ENCODE measurements around the gene APLF.
A peak's percentile ranks its signal among the peaks of the same experiment; 100 is the strongest.
"Not testable (repeated sequence)": the region's sequence is repeated elsewhere in the genome, so short reads cannot be mapped to it uniquely, and the experiment has no call there.

Gene APLF

DNA sequence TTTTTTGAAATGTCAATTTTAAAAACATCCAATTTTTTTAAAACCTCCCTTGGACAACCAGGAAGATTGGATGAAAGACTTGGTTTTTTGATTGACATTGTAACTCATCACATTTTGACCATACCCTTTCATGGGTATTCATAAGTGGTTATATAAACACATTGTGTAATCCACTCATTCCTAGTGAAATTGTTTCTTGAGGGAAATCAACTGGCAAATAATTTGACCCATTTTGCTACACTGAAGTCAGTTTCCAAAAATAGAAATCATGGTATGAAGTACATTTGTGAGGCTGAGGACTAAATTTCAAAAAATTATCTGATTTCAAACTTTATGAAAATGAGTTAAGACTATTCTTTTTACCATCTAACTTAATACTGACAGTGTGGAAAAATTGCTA lies 31.8 kb upstream of the APLF start:
- Histone ChIP-seq H3K36me3 (peaks cover 0 to 8% (median 0%) of the 10 kb centered on the region in 11 experiments; a peak in 1 of 22 replicates), H3K4me1 (peaks cover 19 to 36% (median 27%) of the 10 kb centered on the region in 10 experiments), H3K4me2 (no peak overlapping the region), H3K4me3 (no peak overlapping the region), H4K20me1 (no peaks in the 10 kb centered on the region), H3K9me3 (replicated peaks in 1 of 11) (peaks cover 21 to 37% (median 25%) of the 10 kb centered on the region in 11 experiments), H3K27me3 (no peaks in the 10 kb centered on the region), H3K9ac (no peak overlapping the region), H3K27ac (no peak overlapping the region)
- TF ChIP-seq Cebpa-rat (IDR thresholded peaks at IDR 0.05), result no peak

DNA sequence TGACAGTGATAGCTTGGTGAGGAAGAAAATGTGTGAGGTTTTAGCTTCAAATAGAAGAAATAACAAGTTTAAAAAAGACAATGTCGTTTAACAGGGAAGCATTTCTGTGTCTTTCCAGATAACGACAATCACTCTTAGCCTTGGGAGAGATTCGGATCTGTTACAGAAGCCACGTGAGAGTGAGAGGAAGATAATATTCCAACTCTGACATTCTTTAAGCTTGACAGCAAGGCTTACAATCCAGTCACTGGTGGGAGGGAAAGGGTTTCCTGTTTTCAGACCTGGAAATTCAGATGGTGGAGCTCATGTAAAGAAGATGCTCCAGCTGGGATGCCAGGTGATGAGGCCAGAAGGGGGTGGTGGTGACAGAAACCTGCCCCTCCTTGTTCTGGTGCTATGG lies 31.1 kb upstream of the APLF start:
- Histone ChIP-seq H3K4me2 (no peak overlapping the region), H3K27me3 (no peaks in the 10 kb centered on the region), H4K20me1 (no peaks in the 10 kb centered on the region), H3K4me3 (no peak overlapping the region), H3K36me3 (peaks cover 0 to 8% (median 0%) of the 10 kb centered on the region in 11 experiments; a peak in 1 of 22 replicates), H3K4me1 (peaks cover 26 to 42% (median 34%) of the 10 kb centered on the region in 10 experiments), H3K9me3 (replicated peaks in 1 of 11) (peaks cover 21 to 33% (median 24%) of the 10 kb centered on the region in 11 experiments), H3K9ac (no peak overlapping the region), H3K27ac (peak overlapping the region in 2 of 11 experiments; percentile 1 to 3; a peak in 1 of 22 replicates)
- TF ChIP-seq Cebpa-rat (IDR thresholded peaks at IDR 0.05), result no peak

DNA sequence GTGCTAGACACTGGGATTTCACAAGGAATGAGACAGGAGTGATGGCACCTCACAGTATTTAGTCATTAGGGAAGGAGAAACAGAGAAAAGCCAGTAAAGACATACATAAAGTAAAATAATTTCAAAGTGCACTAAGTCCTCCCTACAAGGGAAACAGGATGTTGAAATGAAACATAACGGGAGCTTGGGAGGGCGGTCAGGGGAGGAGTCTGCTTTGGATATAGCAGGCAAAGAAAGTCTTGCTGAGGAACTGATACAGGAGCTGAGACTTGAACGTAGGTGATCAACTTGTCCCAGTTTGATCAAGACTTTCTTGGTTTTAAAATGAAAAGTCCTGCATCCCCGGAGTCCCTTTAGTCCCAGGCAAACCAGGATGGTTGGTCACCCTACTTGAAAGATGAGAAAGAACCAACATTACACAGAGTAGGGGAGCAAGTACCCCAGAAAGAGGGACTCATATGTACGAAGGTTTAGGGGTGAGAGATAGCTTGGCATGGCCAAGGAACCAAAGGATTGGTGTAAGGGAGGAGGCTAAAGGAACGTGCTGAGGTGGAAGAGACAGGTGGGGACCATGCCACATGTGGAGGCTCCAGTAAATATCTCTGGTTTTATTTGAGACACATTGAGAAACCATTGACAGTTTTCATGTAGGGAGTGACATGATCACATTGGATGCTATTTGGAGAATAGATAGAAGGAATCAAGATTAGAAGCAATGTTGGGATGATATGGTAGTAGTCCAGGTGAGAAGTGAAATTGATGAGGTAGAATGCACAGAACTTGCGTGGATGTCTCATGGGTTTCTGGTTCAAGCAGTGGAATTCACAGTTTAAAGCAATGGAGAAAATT lies 28.7 kb upstream of the APLF start:
- Histone ChIP-seq H4K20me1 (no peaks in the 10 kb centered on the region), H3K4me2 (peak overlapping the region; percentile 30 to 82 (median 56)), H3K4me1 (peaks cover 33 to 46% (median 37%) of the 10 kb centered on the region in 10 experiments), H3K27me3 (no peaks in the 10 kb centered on the region), H3K9ac (peak overlapping the region in 3 of 11 experiments; percentile 21 to 45 (median 22); a peak in 4 of 22 replicates), H3K4me3 (no peak overlapping the region), H3K9me3 (replicated peaks in 1 of 11) (peaks cover 0 to 9% (median 1%) of the 10 kb centered on the region in 11 experiments; a peak in 16 of 22 replicates), H3K36me3 (no peaks in the 10 kb centered on the region), H3K27ac (peak overlapping the region in 8 of 11 experiments; percentile 0 to 54 (median 20); a peak in 12 of 22 replicates)
- no peak for TF ChIP-seq Cebpa-rat (IDR thresholded peaks at IDR 0.05)

DNA sequence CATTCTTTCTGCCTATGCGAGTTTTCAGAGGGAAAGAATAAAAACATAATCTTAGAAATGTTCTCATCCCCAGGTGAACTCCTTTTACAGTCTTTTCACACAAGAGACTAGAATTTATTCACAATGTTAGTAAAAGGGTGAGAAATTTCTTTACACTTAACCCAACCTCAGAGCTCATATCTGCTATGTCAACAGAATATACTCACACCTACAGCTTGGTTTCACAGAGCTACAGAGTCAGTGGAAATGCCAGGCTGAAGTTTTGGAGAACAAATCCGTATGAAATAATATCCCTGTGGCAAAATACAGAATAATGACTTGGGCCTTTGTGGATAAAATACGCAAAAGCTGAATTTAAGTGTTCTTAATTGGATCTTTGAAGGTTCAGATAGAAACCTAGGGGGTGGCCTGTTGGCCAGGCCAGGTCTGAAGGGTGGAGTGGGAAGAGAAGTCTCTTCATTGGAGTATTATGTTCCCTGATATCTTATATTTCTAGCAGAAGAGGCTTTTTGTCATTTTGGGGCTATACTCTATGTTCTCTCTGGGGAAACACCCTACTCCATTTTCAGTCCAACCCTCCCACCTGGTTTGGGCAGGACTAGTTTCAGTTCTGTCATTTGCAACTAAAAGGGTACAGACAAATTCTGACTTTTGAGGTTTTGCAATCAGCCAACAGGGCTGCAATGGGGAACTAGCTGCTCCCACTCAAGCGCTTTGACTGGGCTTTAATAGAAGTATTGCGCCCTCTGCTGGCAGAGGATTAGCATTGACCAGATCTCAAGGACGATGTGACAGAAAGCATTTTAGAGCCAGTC lies 26.0 kb upstream of the APLF start:
- Histone ChIP-seq H3K9me3 (replicated peaks in 1 of 11) (no peaks in the 10 kb centered on the region), H3K4me1 (peaks cover 30 to 44% (median 35%) of the 10 kb centered on the region in 10 experiments), H3K4me3 (0 out of 20 replicates have a peak overlapping the region, but pooled peaks of 1 of the 10 experiments have one; percentile 6), H3K27ac (peak overlapping the region in 10 of 11 experiments; percentile 27 to 83 (median 76); a peak in 19 of 22 replicates), H4K20me1 (no peaks in the 10 kb centered on the region), H3K36me3 (no peaks in the 10 kb centered on the region), H3K27me3 (no peaks in the 10 kb centered on the region), H3K9ac (peak overlapping the region in 9 of 11 experiments; percentile 34 to 62 (median 54); a peak in 16 of 22 replicates), H3K4me2 (peak overlapping the region; percentile 39 to 82 (median 67))
- peak; percentile 66 to 98 (median 91); a peak in 20 of 22 replicates for TF ChIP-seq Cebpa-rat (IDR thresholded peaks at IDR 0.05)

DNA sequence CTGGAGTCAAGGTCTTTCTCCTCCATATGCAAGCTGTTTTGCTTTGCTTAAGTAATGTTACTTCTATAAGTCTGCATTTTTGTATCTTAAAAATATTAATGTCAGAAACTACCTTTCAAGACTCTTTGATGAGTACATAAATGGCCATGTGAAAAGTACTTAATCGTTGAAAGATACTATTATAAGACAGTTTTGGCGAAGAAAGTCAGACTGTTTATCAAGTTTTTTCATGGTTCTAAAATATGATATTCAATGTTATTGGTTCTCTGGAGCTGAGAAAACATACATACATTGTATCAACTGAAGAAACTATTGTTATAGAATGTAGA lies 25.4 kb upstream of the APLF start:
- Histone ChIP-seq H3K4me2 (peak overlapping the region in 1 of 11 experiments; percentile 76; a peak in 3 of 22 replicates), H3K9ac (peak overlapping the region in 1 of 11 experiments; percentile 56; a peak in 2 of 22 replicates), H3K4me1 (peaks cover 30 to 38% (median 34%) of the 10 kb centered on the region in 10 experiments), H3K27ac (peak overlapping the region in 6 of 11 experiments; percentile 16 to 83 (median 76); a peak in 7 of 22 replicates), H3K4me3 (no peak overlapping the region), H3K36me3 (no peaks in the 10 kb centered on the region), H3K9me3 (replicated peaks in 1 of 11) (peaks cover 0 to 2% (median 1%) of the 10 kb centered on the region in 11 experiments; a peak in 16 of 22 replicates), H3K27me3 (no peaks in the 10 kb centered on the region), H4K20me1 (no peaks in the 10 kb centered on the region)
- peak in 2 of 11 experiments; percentile 4 to 6; a peak in 1 of 22 replicates for TF ChIP-seq Cebpa-rat (IDR thresholded peaks at IDR 0.05)

DNA sequence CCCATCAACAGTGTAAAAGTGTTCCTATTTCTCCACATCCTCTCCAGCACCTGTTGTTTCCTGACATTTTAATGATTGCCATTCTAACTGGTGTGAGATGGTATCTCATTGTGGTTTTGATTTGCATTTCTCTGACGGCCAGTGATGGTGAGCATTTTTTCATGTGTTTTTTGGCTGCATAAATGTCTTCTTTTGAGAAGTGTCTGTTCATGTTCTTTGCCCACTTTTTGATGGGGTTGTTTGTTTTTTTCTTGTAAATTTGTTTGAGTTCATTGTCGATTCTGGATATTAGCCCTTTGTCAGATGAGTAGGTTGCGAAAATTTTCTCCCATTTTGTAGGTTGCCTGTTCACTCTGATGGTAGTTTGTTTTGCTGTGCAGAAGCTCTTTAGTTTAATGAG lies 21.0 kb upstream of the APLF start:
- H3K4me3 ChIP-seq, H3K4me1 ChIP-seq, H3K9ac ChIP-seq, H3K27ac ChIP-seq, H3K4me2 ChIP-seq, H4K20me1 ChIP-seq, H3K27me3 ChIP-seq, H3K36me3 ChIP-seq: not testable (repeated sequence)
- H3K9me3 ChIP-seq (replicated peaks in 1 of 11), result peaks cover 20 to 25% (median 24%) of the 10 kb centered on the region in 11 experiments

DNA sequence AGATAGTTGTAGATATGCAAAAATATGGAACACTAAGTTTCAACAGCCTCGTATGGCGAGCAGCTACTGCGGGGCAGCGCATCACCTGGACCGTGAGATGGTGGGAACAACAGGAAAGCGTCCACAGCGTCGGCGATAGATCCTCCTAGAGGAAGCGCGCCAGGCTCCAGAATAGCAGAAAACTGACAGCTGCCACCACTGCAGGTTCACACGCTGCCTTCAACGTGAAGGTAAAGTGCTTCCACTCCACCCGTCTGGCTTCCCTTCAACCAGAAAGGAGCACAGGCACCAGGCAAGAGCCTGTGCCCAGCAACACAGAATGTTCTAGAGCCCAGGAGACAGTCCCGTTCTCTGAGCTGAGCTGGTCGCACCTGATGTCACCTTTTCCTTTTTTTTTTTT lies 20.3 kb upstream of the APLF start:
- H3K27ac ChIP-seq, result no peak overlapping the region
- no peak for TF ChIP-seq Cebpa-rat (IDR thresholded peaks at IDR 0.05)
- H3K4me3 ChIP-seq, result no peak overlapping the region
- no peaks in the 10 kb centered on the region; a peak in 2 of 20 replicates for H3K4me1 ChIP-seq
- no peaks in the 10 kb centered on the region for H3K27me3 ChIP-seq
- H3K36me3 ChIP-seq, result no peaks in the 10 kb centered on the region
- H3K4me2 ChIP-seq, result no peak overlapping the region
- H3K9me3 ChIP-seq (replicated peaks in 1 of 11), result peaks cover 20 to 25% (median 24%) of the 10 kb centered on the region in 11 experiments
- H3K9ac ChIP-seq, result no peak overlapping the region
- H4K20me1 ChIP-seq, result no peaks in the 10 kb centered on the region

DNA sequence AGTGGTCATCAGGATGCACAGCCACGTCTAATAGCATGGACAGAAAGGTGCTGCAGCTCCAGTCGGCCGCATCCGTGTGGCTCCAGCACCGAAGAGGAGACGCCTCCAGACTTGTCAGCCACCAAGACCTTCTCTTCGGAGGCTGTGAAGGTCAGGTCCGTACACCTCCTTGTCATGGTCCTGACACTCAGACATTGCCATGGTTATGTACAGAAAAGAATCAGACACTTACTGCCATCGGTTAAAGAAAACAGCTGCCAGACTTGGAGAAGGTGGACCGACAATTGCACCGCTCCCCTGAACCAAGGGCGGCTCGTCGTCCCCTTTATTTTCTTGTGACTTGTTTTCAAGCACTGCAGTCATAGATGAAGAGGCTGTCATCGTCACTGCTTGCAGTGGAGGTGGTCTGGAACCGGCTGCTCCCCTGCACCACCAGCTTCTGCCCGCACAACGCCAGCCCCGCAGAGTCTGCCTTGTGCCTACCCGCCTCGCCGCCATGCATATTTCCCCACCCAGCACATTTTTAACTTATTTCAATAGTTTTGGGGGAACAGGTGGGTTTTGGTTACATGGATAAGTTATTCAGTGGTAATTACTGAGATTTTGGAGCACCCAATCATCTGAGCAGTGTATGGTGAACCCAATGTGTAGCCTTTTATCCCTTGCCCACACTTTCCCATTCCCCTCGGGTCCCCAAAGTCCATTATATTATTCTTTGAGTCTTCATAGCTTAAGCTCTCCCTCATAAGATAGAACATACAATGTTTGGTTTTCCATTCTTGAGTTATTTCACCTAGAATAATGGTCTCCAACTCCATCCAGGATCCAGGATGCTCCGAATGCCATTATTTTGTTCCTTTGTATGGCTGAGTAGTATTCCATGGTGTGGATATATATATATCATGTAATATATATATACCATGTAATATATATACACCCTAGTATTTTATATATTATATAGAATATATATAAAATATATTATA lies 18.4 kb upstream of the APLF start:
- H3K27me3 ChIP-seq, result no peaks in the 10 kb centered on the region
- no peaks in the 10 kb centered on the region for H4K20me1 ChIP-seq
- no peak overlapping the region for H3K4me2 ChIP-seq
- no peak overlapping the region for H3K27ac ChIP-seq
- H3K9me3 ChIP-seq (replicated peaks in 1 of 11), result peaks cover 20 to 25% (median 24%) of the 10 kb centered on the region in 11 experiments
- peaks cover 0 to 5% (median 0%) of the 10 kb centered on the region in 10 experiments; a peak in 2 of 20 replicates for H3K4me1 ChIP-seq
- TF ChIP-seq Cebpa-rat (IDR thresholded peaks at IDR 0.05), result no peak
- H3K4me3 ChIP-seq, result no peak overlapping the region
- H3K36me3 ChIP-seq, result no peaks in the 10 kb centered on the region
- no peak overlapping the region for H3K9ac ChIP-seq

Measured in BLaER1 treated with 17β-estradiol and CSF1 and Interleukin-3, amounts not matched to agents 10 nM and 100 nM (cell line).